Ishikawa (cell line): ENCODE results near the gene RNF4.

Experiments
- CEBPB ChIP-seq: IDR thresholded peaks from 2 replicates; pipeline ENCODE4 v1.6.1; 2012
- CREB1 ChIP-seq: IDR thresholded peaks from 2 replicates; pipeline ENCODE4 v1.6.1; 2012; ENCODE audit warnings: low read depth
- EGR1 ChIP-seq: IDR thresholded peaks from 2 replicates; pipeline ENCODE4 v1.6.1; 2012
- EP300 ChIP-seq: IDR thresholded peaks from 2 replicates; pipeline ENCODE4 v1.6.1; 2012; ENCODE audit warnings: borderline replicate concordance
- FOXM1 ChIP-seq: IDR thresholded peaks from 2 replicates; pipeline ENCODE4 v1.6.1; 2012; ENCODE audit warnings: low read depth, borderline replicate concordance
- MAX ChIP-seq: IDR thresholded peaks from 2 replicates; pipeline ENCODE4 v1.6.1; 2012
- NFIC ChIP-seq: IDR thresholded peaks from 2 replicates; pipeline ENCODE4 v1.6.1; 2012
- RAD21 ChIP-seq: IDR thresholded peaks from 2 replicates; pipeline ENCODE4 v1.6.1; 2012; ENCODE audit warnings: low read depth
- TAF1 ChIP-seq: IDR thresholded peaks from 2 replicates; pipeline ENCODE4 v1.6.1; 2012; ENCODE audit warnings: low read depth, mild to moderate bottlenecking
- TCF12 ChIP-seq: IDR thresholded peaks from 2 replicates; pipeline ENCODE4 v1.6.1; 2012; ENCODE audit warnings: low read depth
- TEAD4 ChIP-seq: IDR thresholded peaks from 2 replicates; pipeline ENCODE4 v1.6.1; 2012
- YY1 ChIP-seq: IDR thresholded peaks from 2 replicates; pipeline ENCODE4 v1.6.1; 2012; ENCODE audit warnings: low read depth
- ZBTB7A ChIP-seq: IDR thresholded peaks from 2 replicates; pipeline ENCODE4 v1.6.1; 2012; ENCODE audit warnings: low read depth
- TF ChIP-seq, protein P1 (sequence below): IDR thresholded peaks from 2 replicates; pipeline ENCODE4 v1.6.1; 2012; ENCODE audit warnings: low read depth, mild to moderate bottlenecking
- TF ChIP-seq, protein P2 (sequence below): IDR thresholded peaks from 2 replicates; pipeline ENCODE4 v1.6.1; 2012

The RNF4 gene

GRCh38 chr4:2459589-2460349 is 9.1 kb upstream of the RNF4 start:
- TF ChIP-seq YY1 (no peak), CEBPB (no peak), TCF12 (no peak), CREB1 (no peak), NFIC (no peak), TAF1 (no peak), EP300 (no peak), MAX (no peak), ZBTB7A (no peak), FOXM1 (no peak), TEAD4 (no peak), EGR1 (no peak)
- TF ChIP-seq, protein P1, sequence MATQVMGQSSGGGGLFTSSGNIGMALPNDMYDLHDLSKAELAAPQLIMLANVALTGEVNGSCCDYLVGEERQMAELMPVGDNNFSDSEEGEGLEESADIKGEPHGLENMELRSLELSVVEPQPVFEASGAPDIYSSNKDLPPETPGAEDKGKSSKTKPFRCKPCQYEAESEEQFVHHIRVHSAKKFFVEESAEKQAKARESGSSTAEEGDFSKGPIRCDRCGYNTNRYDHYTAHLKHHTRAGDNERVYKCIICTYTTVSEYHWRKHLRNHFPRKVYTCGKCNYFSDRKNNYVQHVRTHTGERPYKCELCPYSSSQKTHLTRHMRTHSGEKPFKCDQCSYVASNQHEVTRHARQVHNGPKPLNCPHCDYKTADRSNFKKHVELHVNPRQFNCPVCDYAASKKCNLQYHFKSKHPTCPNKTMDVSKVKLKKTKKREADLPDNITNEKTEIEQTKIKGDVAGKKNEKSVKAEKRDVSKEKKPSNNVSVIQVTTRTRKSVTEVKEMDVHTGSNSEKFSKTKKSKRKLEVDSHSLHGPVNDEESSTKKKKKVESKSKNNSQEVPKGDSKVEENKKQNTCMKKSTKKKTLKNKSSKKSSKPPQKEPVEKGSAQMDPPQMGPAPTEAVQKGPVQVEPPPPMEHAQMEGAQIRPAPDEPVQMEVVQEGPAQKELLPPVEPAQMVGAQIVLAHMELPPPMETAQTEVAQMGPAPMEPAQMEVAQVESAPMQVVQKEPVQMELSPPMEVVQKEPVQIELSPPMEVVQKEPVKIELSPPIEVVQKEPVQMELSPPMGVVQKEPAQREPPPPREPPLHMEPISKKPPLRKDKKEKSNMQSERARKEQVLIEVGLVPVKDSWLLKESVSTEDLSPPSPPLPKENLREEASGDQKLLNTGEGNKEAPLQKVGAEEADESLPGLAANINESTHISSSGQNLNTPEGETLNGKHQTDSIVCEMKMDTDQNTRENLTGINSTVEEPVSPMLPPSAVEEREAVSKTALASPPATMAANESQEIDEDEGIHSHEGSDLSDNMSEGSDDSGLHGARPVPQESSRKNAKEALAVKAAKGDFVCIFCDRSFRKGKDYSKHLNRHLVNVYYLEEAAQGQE, result no peak
- TF ChIP-seq, protein P2, sequence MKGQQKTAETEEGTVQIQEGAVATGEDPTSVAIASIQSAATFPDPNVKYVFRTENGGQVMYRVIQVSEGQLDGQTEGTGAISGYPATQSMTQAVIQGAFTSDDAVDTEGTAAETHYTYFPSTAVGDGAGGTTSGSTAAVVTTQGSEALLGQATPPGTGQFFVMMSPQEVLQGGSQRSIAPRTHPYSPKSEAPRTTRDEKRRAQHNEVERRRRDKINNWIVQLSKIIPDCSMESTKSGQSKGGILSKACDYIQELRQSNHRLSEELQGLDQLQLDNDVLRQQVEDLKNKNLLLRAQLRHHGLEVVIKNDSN, result no peak

DNA sequence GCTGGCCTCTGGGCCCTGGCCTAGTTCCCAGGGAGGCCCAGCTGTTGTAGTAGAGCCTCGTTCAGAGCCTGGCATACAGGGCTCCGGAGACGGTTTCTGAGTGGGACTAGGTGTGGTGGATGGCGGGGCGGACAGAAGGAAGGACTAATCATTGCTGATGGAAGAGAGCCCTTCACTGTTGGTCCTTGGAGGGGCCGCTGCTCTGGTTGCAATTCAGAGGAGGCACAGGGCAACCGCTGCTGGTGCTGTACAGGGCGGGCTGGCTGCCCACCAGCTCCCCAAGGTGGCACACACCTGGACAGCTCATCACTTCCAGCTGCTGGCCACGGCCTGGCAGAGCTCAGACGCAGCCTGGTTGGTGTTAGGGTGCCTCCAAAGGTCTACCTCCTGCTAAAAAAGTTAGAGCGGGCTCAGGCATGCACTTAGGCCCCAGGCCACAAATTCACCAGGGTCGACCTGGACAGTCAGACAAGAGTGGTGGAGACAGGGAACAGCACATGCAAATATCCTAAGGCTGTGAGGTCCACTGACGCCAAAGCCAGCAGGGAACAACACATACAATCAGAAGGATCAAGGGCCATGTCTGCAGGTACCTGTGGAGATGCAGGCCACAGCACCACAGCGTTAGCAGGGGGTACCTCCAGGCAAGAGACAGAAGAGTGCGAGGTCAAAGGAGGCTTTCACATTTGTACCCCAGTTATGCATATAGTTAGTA is 7.5 kb upstream of the RNF4 start:
- TF ChIP-seq TCF12, result no peak

- TF ChIP-seq RAD21 (peak; percentile 34; the same call in 1 of the 2 replicates), TCF12 (no peak; the same call in 1 of the 2 replicates), MAX (peak; percentile 96), NFIC (no peak)
- TF ChIP-seq, protein P2, result peak; percentile 27; the same call in 1 of the 2 replicates
Measured at GRCh38 chr4:2462218-2462991, 6.5 kb upstream of the RNF4 start.

DNA sequence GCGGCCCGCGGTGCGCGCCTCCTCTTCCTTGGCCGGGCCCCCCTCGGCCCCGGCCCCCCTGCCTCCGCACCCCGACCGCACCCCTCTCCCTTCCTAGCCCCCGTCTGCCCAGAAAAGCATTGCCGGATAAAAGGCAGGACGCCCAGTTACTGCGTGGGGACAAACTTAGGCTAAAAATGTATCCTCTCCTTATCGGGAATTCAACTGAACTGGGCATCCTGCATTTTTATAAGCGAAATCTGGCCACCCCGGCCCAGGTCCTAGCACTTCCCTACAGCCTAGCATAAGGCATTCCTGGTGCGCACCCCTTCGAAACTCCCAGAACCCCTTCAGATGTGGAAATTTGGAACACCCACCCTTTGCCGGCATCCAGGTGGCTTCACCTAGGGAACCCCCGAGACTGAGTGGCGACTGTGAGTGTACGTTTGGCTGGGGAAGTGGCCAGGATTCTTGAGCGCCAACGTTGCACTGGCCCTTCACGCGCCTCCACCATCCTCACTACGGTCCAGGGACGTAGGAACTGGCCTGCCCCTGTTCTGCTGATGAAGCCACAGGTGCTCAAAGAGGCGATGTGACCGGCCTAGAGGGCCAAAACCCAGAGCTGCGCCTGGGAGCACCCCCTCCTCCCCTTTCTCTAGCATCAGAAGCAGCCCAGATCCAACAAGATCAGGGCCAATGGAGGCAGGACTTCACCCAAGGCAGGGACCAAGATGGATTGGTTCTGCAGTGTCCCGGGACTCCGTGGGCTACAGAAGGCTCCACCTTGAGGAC is 5.7 kb upstream of the RNF4 start:
- TF ChIP-seq NFIC (no peak), YY1 (no peak), TAF1 (no peak), CEBPB (no peak), TEAD4 (no peak), RAD21 (no peak), CREB1 (no peak), MAX (no peak), EP300 (no peak), FOXM1 (no peak), EGR1 (no peak), ZBTB7A (no peak), TCF12 (no peak)
- TF ChIP-seq, protein P2, result no peak
- TF ChIP-seq, protein P1, result no peak
